ENCODE measurements around the gene CPXM1.
"Not testable (repeated sequence)": the region's sequence is repeated elsewhere in the genome, so short reads cannot be mapped to it uniquely, and the experiment has no call there.

The CPXM1 gene

DNA sequence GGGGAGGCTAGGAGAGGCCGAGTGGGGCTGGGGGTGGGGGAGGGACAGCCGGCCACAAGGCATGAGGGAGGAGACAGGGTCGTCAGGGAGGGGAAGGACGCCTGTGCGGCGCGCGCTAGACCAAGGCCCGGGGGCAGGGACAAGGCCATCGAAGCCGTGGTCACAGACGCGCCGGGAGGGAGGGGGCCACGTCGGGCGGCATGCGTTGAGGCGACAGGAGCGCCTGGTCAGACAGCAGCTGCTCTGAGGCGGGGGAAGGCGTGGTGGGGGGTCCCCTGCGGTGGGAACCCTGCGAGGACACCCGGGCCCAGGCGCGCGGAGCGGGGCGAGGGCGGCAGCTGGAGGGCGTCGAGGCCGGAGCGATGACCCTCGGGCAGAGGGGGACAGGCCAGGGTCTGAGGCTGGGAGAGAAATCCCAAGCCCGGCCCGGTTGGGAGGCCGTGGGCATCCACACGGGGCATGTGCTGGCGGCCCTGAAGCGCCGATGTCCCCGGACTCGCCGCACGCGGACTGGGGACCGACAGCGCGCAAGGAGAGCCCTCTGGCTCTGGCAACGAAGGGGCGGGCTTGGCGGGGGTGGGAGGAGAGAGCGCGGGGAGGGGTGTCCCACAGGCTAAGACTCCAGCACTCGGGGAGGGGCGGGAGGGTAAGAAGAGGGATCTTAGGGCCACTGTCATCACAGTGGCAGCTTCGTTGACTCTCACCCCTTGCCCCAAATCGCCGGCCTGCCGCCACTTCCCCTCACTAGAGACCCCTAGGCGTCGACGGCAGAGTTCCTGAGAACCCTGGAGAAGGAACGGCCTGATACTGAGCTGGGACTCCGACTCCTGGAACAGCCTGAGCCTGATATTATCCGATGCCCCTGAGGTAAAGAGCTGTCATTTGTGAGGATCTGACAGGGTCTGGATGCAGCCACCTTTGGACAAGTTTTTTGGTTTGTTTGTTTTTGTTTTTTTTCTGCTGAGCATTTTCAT lies 20.8 kb upstream of the CPXM1 start:
- DNase-seq (ENCODE audit: low read depth), result no peak

DNA sequence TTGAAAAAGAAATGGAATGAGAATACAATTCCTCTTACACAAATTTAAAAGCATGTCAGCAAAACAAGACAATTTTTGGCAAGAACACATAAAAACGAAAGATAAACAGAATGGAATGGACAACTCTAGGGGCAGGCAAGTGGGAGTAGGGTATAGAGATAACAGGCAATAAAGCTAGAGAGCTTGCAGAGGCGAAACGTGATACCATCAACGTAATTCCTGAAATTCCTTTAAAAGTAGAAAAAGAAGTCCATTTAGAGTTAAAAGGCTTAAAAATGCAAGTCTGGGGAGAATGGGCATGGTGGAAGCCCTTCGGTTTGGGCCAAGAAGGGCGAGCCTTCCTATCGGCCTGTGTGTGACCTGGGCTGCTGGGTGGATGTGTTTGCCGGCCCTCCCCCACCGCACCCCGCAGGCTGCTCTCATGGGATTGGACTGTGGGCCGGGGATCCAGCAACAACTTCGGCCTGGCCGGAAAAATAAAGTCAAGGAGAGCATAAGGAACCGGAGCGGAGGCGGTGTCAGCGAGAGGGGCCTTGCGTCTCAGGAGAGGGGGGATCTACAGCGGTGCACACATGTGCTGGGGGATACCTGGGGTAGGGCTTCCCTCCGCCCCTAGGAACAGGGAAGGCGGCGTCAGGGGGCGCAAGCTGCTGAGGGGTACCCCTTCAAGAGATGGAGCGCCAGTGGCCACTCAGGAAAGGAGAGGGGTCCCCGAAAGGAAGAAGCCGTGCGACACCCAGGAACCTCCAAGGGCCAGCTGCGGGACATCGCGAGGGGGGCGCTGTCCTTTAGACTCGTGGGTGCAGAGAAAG lies 19.9 kb upstream of the CPXM1 start:
- no peak for DNase-seq (ENCODE audit: low read depth)

DNA sequence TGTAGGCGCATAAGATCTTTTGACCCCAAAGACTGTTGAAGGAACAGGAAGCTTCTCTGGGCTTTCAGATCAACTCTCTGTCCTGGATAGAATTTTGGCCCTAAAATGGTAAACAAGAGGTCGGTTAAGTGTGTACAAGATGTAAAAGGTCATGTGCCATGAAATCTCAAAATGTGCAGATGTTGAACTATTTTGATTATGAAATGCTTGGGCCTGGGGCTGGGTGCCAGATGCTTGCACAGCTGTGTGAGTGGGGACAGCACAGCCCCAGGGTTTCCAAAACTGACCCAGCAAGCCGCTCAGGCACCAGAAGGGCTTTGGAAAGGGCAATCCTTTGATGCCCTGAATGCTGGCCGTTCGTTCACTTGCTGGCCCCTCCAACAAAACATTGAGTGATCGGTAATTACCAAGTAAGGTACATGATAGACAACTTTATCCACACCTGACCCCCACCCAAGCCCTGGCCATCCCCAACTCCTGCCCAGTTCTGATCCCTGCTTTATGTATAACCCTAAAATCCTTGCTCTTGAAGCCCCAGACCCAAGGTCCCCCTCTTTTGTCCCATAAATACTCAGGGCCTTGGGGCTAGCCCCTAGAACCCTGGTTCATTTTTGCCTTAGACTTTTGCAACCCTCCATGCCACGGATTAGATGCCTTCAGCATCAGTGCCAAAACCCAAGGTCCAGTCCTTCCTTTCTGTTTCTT lies 17.6 kb upstream of the CPXM1 start:
- no peak for DNase-seq (ENCODE audit: low read depth)

DNA sequence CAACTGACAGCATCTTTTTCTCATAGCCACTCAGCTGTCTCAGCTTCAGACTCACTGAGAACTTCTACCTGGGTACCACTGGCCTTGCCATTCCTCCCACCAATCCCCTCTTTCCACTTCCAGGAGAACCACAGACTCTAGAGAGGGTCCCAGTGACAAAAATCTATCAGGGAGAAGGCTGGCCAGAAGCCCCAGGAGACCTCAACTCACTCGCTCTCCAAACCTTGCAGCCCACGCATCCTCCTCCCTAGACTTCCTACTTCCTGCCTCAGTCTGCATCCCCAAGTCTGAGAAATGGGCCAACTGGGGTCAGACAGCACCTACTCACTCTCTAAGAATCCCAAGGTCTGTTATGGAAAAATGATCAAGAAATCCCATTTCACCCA lies 16.9 kb upstream of the CPXM1 start:
- DNase-seq (ENCODE audit: low read depth), result no peak

DNA sequence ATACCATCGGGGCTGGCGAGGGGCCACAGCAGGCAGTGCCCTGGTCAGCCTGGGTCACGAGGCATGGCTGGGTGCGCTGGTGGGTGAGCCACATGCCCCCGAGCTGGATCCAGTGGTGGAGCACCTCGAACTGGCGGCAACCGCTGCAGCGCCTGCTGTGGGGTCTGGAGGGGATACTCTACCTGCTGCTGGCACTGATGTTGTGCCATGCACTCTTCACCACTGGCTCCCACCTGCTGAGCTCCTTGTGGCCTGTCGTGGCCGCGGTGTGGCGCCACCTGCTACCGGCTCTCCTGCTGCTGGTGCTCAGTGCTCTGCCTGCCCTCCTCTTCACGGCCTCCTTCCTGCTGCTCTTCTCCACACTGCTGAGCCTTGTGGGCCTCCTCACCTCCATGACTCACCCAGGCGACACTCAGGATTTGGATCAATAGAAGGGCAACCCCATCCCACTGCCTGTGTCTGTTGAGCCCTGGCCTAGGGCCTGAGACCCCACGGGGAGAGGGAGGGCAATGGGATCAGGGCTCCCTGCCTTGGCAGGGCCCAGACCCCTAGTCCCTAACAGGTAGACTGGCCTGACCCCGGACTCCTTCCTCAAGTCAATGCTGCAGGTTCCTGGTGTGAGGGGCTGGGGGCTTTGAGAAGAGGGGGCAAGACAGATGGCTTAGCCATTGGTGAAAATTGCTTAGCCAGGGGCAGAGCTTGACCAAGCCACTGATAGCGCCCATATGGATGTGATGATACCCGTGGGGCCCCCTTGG lies 16.3 kb upstream of the CPXM1 start:
- DNase-seq (ENCODE audit: low read depth), result no peak

DNA sequence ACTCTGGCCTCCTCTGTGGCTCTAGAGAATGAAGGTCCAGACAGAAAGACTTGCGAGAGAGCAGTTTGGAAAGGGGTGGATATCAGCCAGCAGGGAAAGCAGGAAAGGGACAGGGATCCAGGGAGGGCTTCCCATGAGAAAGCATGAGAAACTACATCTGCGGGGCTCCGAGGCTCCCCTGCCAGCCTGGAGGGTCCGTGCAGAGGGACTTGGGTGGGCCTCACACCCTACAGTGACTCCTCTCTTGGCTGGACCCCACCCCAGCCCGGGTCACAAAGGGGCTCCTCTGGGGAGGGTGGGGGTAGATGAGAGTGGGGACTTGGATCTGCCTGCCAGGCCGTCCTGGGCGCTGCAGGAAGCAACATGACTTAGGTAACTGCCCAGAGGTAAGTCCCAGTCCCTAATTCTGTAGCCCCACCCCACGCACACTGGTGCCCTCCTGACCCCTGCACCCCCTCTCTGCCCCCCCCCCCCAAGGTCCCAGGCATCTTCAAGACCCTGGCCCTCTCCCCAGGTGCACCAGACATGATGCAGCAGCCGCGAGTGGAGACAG lies 15.7 kb upstream of the CPXM1 start, which contains the start of gene TMEM239:
Gene TMEM239 (plus strand): TSS at position 335 of the 553 bp plus-strand sequence. CDS start 191 bp downstream, at position 526.
- DNase-seq (ENCODE audit: low read depth), result no peak

DNA sequence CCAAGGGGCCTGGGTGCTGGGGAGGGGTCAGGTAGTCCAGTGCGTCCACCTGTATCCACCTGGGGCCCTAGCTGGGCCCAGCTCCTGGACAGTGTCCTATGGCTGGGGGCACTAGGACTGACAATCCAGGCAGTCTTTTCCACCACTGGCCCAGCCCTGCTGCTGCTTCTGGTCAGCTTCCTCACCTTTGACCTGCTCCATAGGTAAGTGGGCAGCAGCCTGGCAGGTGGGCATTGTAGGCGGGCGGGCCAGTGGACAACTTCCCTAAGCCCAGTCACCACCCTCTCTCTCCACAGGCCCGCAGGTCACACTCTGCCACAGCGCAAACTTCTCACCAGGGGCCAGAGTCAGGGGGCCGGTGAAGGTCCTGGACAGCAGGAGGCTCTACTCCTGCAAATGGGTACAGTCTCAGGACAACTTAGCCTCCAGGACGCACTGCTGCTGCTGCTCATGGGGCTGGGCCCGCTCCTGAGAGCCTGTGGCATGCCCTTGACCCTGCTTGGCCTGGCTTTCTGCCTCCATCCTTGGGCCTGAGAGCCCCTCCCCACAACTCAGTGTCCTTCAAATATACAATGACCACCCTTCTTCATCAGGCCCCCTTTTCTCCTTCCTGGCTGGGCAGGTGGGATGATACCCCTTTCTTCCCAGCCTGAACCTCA lies 14.9 kb upstream of the CPXM1 start:
- no peak for DNase-seq (ENCODE audit: low read depth)

DNA sequence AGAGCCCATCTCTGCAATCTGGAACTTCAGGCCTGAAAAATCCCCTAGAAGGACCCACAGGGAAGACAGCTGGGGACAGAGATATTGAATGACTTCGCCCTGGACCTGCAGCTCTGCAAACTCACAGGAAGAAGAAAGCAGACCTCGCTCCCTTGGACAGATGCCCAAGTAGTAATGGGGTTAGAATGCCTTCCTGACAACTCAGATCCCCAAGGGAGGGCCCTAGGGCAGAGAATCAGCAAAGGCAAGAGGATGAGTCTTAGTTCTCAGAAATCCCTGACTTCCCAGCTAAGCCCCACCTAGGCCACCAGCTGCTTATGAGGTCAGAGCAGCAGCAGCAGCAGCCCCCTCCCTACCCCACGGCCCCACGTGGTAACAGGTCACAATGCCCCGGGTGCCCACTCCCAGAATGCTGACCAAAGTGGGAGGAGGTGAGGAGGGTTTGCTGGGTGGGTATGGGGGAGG lies 14.2 kb upstream of the CPXM1 start, which contains the start of gene C20orf141:
Gene C20orf141 (plus strand): TSS at position 401 of the 465 bp plus-strand sequence. CDS start 198 bp downstream, outside the sequence.
- no peak for DNase-seq (ENCODE audit: low read depth)

DNA sequence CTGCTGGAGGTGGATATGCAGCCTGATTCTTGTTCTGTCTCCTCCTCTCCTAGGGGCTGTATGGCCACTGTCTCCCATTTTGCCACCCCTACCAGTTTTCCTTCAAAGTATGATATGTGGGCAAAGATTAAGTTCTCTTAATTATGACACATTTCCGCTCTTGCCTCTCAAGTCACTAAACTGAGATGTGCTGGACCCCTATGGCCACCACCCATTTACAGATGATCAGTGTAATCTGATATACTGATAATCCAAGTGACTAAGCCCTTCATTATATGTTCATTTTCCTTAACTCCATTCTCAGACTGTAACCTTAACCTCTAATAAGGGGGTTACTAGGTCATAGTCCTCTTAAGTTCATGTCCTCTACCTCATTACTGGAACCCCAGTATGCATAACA lies 13.6 kb upstream of the CPXM1 start:
- DNase-seq (ENCODE audit: low read depth), result no peak

DNA sequence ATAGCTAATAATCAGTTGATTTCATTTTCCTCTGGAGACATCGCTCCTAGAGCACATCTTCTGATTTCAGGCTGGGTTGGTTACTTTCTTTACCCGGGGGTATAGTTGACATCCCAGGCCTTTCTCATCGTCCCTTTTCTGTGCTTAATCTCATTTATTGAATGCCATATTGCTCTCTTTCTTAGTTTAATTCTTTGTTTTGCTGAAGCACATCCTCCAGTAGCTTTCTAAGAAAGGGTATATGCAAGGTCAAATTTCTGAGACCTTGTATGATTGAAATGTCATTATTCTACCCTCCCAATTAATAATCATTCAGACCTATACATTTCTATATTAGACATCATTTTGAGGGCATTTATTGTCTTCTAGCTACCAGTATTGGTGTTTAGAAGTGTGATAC lies 11.8 kb upstream of the CPXM1 start:
- no peak for DNase-seq (ENCODE audit: low read depth)

DNA sequence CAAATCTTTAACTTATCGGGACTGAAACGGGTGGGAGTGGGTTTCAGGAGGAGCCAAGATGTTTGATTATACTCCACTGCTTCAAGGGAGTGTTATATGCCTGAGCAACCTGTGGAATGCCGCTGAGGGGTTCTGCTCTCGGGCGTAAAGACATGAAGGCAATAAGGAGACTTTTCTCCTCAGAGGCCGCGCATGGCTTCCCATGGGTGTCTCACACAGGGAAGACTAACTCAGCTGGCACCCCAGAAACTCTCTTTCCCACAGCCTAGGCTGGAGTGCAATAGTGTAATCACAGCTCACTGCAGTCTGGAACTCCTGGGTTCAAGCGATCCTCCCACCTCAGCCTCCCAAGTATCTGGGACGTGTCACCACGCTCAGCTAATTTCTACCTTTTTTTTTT lies 9.3 kb upstream of the CPXM1 start:
- no peak for DNase-seq (ENCODE audit: low read depth)

DNA sequence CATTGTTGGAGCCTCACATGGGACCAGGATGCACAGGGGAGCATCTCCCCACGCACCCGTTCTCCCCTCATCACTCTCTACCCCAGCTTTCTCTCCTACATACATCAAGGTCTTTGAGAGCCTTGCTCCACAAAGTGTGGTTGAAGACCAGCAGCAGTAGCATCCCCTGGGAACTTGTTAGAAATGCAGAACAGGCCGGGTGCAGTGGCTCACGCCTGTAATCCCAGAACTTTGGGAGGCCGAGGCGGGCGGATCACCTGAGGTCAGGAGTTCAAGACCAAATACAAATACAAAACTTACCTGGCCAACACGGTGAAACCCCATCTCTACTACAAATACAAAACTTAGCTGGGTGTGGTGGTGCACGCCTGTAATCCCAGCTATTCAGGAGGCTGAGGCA lies 7.5 kb upstream of the CPXM1 start:
- DNase-seq (ENCODE audit: low read depth), result not testable (repeated sequence)

DNA sequence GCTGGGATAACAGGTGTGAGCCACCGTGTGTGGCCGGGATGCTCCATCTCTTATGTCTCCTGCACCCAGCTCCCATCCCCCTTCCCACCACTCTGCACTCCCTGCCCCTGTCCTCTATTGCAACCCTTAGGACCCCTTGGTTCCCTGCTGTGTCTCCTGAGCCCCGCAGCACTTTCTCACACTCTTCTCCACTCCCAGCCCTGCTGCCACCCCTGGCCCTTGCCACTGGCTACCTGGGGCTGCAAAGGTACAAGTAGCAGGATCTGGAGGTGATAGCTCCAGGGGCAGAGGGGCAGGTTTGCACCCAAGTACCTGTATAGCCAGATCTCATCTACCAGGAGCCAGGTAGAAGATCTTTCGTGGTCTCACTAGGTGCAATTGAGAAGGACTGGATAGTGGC lies 6.6 kb upstream of the CPXM1 start:
- no peak for DNase-seq (ENCODE audit: low read depth)

DNA sequence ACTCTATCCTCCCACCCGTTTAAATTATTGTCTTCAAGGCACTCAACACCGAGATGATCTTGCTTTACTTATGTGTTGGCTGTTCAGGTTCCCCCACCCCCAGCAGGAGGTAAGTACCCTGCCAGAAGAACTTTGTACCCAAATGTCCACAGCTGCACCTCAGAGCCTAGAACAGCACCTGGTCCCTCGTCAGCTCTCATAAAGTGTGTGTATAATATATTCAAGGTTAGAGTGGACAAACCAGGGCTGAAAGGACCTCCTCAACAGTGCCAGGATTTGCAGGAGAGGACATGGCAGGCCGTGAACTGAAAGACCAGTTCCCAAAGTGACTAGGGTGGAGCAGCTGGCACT lies 5.9 kb upstream of the CPXM1 start:
- no peak for DNase-seq (ENCODE audit: low read depth)

DNA sequence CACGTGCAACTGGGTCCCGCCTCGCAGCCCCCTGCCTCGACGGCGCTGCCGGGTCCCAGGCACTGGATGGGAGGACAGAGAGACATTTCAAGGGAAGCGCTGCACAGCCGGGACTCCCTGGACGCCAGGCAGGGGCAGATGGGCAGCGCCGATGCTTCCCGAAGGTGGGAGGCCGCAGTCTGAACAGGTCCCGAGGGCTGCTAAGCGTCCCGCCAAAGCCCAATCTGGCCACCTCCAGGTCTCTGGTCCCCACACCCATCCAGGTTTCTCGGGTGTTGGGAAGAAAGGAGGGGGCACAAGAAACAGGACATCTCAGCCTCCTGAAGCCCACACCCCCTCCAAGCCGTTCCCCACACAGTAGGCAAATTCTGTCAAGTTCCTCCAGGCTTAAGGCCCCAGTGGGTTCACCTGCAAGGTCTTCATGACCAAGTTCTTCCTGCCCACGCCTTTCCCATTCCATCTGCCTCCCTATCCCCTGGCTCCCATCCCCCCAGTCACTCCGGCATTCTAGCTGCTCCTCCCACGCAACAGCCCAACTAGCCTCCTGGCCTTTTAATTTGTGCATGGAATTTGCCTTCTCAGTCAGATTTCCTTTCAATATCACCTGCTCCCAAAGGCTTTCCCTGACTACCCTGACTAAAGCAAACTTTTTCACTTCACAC lies 5.4 kb upstream of the CPXM1 start:
- DNase-seq (ENCODE audit: low read depth), result no peak

DNA sequence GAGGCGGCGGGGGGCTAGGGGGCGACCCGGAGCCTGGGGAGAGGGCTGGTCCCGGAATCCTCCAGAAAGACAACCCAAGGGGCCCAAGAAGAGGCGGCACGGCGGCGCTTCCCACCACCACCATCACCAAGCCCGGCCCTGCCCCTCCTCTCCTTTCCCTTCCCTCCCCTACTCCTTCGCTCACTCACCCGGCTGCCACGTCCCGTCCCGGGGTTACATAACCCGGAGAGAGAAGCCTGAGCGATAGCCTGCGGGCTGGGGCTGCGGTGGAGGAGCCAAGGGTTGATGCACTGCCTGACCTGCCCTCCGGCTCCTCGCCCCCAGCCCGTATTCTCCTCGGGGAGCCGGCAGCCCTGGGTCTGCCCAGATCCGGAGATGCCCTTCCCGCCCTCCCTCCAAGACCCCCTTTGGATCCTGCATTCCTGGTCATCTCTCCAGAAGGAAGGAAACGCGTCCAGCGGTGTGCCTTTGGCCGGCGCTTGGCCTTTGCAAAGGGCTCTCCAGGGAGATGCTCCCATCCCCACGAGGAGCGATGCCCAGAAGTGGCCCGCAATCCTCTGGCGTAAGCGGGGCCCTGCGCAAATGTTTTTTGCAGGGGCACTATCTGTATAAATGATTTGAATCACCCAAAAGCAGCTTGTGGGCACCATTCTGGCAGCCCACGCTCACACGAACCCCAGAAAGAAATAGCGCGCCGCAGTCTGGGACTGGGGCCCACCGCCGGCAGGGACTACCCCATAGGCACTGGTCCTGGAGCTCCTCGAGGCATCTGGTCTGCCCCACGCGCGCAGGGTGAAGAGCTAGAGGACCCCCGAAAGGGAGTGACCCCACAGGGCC lies 4.6 kb upstream of the CPXM1 start:
- no peak for DNase-seq (ENCODE audit: low read depth)

DNA sequence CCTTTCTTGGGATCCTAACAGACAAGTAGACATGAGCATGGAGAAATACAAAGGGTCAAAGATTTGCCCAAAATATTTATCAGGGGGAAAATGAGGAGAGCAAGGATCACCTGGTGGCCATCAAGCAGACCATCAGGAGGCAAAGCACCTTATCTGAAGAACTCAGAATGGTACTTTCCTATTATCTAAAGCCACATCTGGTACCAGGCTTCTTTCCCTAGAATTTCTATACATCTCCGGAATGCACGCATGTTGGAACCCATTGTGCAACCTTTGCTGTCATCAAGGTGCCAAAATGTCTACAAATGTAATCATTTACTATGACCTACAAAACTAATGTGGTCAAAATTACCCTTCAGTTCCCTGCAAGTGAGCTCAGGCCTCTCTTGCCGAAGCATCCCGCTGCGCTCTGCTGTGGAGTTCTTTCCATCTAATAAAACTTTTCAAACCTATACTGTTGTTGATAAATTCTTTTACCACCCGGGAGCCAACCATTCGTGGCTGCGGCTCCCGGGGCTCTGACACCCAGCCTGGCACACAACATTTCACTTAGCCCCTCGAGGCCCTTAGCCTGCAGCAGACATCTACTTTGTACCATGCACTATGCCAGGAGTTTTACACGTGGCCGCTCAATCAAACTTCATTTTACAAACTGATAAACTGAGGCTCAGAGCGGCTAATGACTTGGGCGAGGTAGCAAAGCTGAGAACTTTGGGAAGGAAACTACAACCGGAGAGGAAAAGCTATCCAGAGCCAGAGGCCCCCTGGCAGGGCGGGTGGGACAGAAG lies 3.8 kb upstream of the CPXM1 start:
- DNase-seq (ENCODE audit: low read depth), result no peak

DNA sequence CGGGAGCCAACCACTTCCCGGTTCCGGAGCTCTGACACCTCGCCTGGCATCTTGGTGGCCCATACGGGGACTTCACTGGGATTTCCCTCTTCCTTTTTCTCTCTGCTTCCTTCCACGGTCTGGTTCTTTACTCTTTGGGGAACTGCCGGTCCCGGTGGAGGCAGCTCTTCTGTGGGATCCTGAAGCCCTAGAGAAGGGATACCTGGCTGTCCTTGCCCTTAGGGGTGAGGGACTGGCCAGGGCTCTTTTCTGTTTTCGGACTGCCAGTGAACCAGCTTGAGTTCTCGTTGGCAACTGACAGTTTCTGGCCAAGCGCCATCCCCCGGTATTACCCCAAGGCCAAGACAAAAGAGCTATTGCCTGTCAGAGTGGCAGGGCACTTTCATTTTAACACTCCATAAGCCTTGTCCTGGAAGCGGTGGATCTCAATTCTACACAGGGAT lies 880 bp upstream of the CPXM1 start:
- no peak for DNase-seq (ENCODE audit: low read depth)

Data from T follicular helper cell (primary cell).